HepG2 (cell line): ENCODE measurements around the gene FAM131C. TPM values are rescaled to one million over a fixed set of nuclear protein-coding genes. Genes with fewer than 3 reads are reported as not detected.

Experiments
- ATF7 ChIP-seq, 2 experiments: fragments of 450-650 bp in 1 of 2; sonication (generic) in 1 of 2; formaldehyde crosslinking in 1 of 2; IDR thresholded peaks; 2 replicates each; pipeline versions ENCODE4 v1.4.0 to v1.6.1; 2016 to 2020; ENCODE audit warnings: antibody characterized with exemption in 1 of 2, mild to moderate bottlenecking in 1 of 2, missing genetic modification reagents in 1 of 2
- CBX1 ChIP-seq: IDR thresholded peaks from one replicate; pipeline ENCODE4 v1.6.1; 2016; ENCODE audit warnings: antibody characterized with exemption, low read depth
- FOXO1 ChIP-seq: sonication (generic); formaldehyde crosslinking; IDR thresholded peaks from 2 replicates; pipeline ENCODE4 v1.4.0; 2020; ENCODE audit warnings: missing genetic modification reagents
- GABPA ChIP-seq, 2 experiments: IDR thresholded peaks; 2 replicates each; pipeline ENCODE4 v1.6.1; 2011 to 2016; ENCODE audit warnings: low read depth in 2 of 2, low read length in 1 of 2, missing biosample characterization in 1 of 2, missing genetic modification characterization in 1 of 2
- HIC2 ChIP-seq: sonication (generic); formaldehyde crosslinking; IDR thresholded peaks from 2 replicates; pipeline ENCODE4 v1.9.0; 2022; ENCODE audit warnings: low read depth, missing genetic modification reagents
- HNRNPL ChIP-seq: fragments of 200-400 bp; formaldehyde crosslinking; IDR thresholded peaks from 2 replicates; pipeline ENCODE4 v1.6.1; 2017; ENCODE audit warnings: mild to moderate bottlenecking, low read depth, low read length
- HOXA5 ChIP-seq: sonication (generic); formaldehyde crosslinking; IDR thresholded peaks from 2 replicates; pipeline ENCODE4 v1.4.0; 2020; ENCODE audit warnings: missing genetic modification reagents
- MAZ ChIP-seq, 2 experiments: sonication (generic) in 1 of 2; formaldehyde crosslinking in 1 of 2; IDR thresholded peaks; 2 replicates each; pipeline versions ENCODE4 v1.5.0 to v1.6.1; 2012 to 2020; ENCODE audit warnings: low read depth in 2 of 2, mild to moderate bottlenecking in 2 of 2, borderline replicate concordance in 1 of 2, improper control_type of control experiment in 1 of 2, low read length in 1 of 2, missing genetic modification reagents in 1 of 2, moderate library complexity in 1 of 2
- MYC ChIP-seq: sonication (generic); formaldehyde crosslinking; IDR thresholded peaks from 2 replicates; pipeline ENCODE4 v1.9.0; 2021; ENCODE audit warnings: missing genetic modification reagents, borderline replicate concordance
- NFYB ChIP-seq: sonication (generic); formaldehyde crosslinking; IDR thresholded peaks from 2 replicates; pipeline ENCODE4 v1.4.0; 2020; ENCODE audit warnings: missing genetic modification reagents
- POGZ ChIP-seq: sonication (generic); formaldehyde crosslinking; IDR thresholded peaks from 2 replicates; pipeline ENCODE4 v1.4.0; 2020; ENCODE audit warnings: mild to moderate bottlenecking, missing genetic modification reagents
- PRPF4 ChIP-seq: fragments of 200-400 bp; formaldehyde crosslinking; IDR thresholded peaks from 2 replicates; pipeline ENCODE4 v1.6.1; 2016; ENCODE audit warnings: low read length, low read depth; ENCODE audit not compliant: poor library complexity, severe bottlenecking
- REL ChIP-seq: sonication (generic); formaldehyde crosslinking; conservative IDR thresholded peaks from 2 replicates; pipeline ENCODE4 v1.8.0; 2022; ENCODE audit warnings: mild to moderate bottlenecking, missing genetic modification reagents, moderate library complexity
- SALL2 ChIP-seq: sonication (generic); formaldehyde crosslinking; IDR thresholded peaks from 2 replicates; pipeline ENCODE4 v1.8.1; 2023; ENCODE audit warnings: mild to moderate bottlenecking, missing genetic modification reagents, inconsistent platforms
- SAP130 ChIP-seq: IDR thresholded peaks from 2 replicates; pipeline ENCODE4 v1.6.1; 2016; ENCODE audit warnings: low read depth
- SETDB1 ChIP-seq: sonication (generic); formaldehyde crosslinking; IDR thresholded peaks from 2 replicates; pipeline ENCODE4 v1.5.1; 2020; ENCODE audit warnings: missing genetic modification reagents, mild to moderate bottlenecking, borderline replicate concordance
- SNRNP70 ChIP-seq: fragments of 200-400 bp; formaldehyde crosslinking; IDR thresholded peaks from 2 replicates; pipeline ENCODE4 v1.6.1; 2017; ENCODE audit warnings: mild to moderate bottlenecking, low read depth, low read length, moderate library complexity
- TGIF2 ChIP-seq: IDR thresholded peaks from 2 replicates; pipeline ENCODE4 v1.6.1; 2016; ENCODE audit warnings: control low read depth, missing compliant biosample characterization
- ZBTB33 ChIP-seq: sonication (generic); formaldehyde crosslinking; IDR thresholded peaks from 2 replicates; pipeline ENCODE4 v1.4.0; 2020; ENCODE audit warnings: missing genetic modification reagents
- ZNF20 ChIP-seq: sonication (generic); formaldehyde crosslinking; IDR thresholded peaks from 2 replicates; pipeline ENCODE4 v1.4.0; 2020; ENCODE audit warnings: mild to moderate bottlenecking, moderate library complexity, missing genetic modification reagents
- ZNF337 ChIP-seq: sonication (generic); formaldehyde crosslinking; IDR thresholded peaks from 2 replicates; pipeline ENCODE4 v1.5.1; 2020; ENCODE audit warnings: missing genetic modification reagents, low read depth, mild to moderate bottlenecking, borderline replicate concordance
- ZSCAN31 ChIP-seq: sonication (generic); formaldehyde crosslinking; IDR thresholded peaks from 2 replicates; pipeline ENCODE4 v1.5.0; 2020; ENCODE audit warnings: low read depth, mild to moderate bottlenecking, missing genetic modification reagents
- polyA plus RNA-seq, 8 experiments: library from polyadenylated mRNA; depleted of rRNA in 3 of 8; stranded (reverse) in 7 of 8; unstranded in 1 of 8; fragments of >200 nt; fragmentation: Illumina TruSeq in 4 of 8; extraction: Trizol in 4 of 8; gene quantifications; 2 replicates each; pipeline versions ENCODE4 v1.2.1 to v1.2.3, GENCODE V29; 2011 to 2016; ENCODE audit warnings: low read depth in 4 of 8, missing spikeins in 1 of 8, mixed read lengths in 1 of 8; ENCODE audit not compliant: insufficient read depth in 1 of 8
- total RNA-seq, 5 experiments: library from RNA; depleted of rRNA; stranded (reverse); fragments of >200 nt; fragmentation: Illumina TruSeq; extraction: Trizol; gene quantifications; 2 replicates each; pipeline ENCODE4 v1.2.3, GENCODE V29; 2016; ENCODE audit warnings: low read depth in 1 of 5
- TF ChIP-seq, protein P1 (sequence below): IDR thresholded peaks from 2 replicates; pipeline ENCODE4 v1.6.1; 2016; ENCODE audit warnings: mild to moderate bottlenecking

FAM131C gene
- total and polyA plus RNA-seq, 2 of the 13 experiments (the other 11 are each of a cell fraction or from before 2014, with no cell fraction given): 0.07 TPM; not detected in 1

DNA sequence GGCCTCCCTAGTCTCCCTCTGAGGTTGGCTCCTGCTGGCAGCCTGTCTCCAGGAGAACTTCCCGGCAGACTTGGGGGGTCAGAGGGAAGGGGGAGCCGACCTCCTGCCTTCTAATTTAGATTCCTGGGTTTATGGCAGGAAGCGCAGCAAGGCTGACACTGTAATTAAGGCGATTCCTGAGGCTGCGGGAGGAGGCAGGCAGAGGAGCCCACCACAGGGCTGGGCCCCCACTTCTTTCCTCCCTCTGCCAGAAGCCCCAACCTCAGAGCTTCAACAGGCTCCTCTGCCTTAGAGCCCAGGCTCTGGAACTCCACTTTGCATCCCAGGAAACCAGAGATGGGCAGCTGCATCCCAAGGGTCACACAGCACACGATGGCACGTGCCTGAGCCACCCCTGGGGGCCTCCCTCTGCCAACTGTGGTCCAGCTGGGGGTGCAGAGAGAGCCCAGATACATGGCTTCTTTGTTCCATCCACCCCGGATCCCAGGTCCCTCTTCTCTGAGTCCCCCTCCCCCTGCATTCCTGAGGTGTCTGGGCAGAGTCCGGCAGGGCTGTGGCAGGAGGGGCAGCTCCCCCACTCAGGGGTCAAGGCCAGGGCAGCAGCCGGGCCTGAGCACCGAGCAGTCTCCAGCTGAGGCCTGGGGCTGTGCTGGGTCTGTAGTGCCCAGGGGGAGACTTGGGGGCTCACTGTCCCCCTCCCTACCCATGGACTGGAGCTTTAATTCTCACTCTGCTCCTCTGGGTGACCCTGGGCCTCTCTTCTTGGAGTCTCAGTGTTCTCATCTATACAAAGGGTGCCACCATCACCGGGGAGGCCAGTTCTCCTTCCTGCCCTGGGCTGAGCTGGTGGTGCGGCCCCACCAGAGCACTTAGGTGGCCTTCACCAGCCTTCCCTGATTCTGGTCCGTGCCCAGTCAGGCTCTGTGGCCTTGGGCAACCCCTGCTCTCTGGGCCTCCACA lies 39.4 kb upstream of the FAM131C start (continued):
- no peak for TF ChIP-seq PRPF4
- no peak for TF ChIP-seq REL (CRISPR knock-in tag)
- no peak for TF ChIP-seq HOXA5
- peak; percentile 98 for TF ChIP-seq HNRNPL
- no peak for TF ChIP-seq ZNF337 (CRISPR knock-in tag)
- no peak for TF ChIP-seq SNRNP70
- TF ChIP-seq HIC2 (CRISPR knock-in tag): peak; percentile 95
- no peak for TF ChIP-seq NFYB
- peak; percentile 67; the same call in 1 of the 2 replicates for TF ChIP-seq MYC (CRISPR knock-in tag)
- TF ChIP-seq SAP130 (CRISPR knock-in tag): peak; percentile 64
- no peak for TF ChIP-seq ATF7 (IDR thresholded peaks at IDR 0.05)
- no peak; the same call in 1 of the 2 replicates for TF ChIP-seq ATF7 (CRISPR knock-in tag; IDR thresholded peaks at IDR 0.05)
- TF ChIP-seq GABPA (IDR thresholded peaks at IDR 0.05; ENCODE audit: low read depth, low read length): no peak
- no peak for TF ChIP-seq GABPA (CRISPR knock-in tag; IDR thresholded peaks at IDR 0.05; ENCODE audit: low read depth)
- TF ChIP-seq ZSCAN31 (CRISPR knock-in tag): 0 out of 2 replicates have a peak, but pooled peaks have one; percentile 36
- TF ChIP-seq ZNF20 (CRISPR knock-in tag): no peak
- peak; percentile 89 for TF ChIP-seq MAZ (IDR thresholded peaks at IDR 0.05; ENCODE audit: borderline replicate concordance, low read depth, low read length)
- peak; percentile 76 for TF ChIP-seq MAZ (CRISPR knock-in tag; IDR thresholded peaks at IDR 0.05; ENCODE audit: low read depth)
- TF ChIP-seq, protein P1, sequence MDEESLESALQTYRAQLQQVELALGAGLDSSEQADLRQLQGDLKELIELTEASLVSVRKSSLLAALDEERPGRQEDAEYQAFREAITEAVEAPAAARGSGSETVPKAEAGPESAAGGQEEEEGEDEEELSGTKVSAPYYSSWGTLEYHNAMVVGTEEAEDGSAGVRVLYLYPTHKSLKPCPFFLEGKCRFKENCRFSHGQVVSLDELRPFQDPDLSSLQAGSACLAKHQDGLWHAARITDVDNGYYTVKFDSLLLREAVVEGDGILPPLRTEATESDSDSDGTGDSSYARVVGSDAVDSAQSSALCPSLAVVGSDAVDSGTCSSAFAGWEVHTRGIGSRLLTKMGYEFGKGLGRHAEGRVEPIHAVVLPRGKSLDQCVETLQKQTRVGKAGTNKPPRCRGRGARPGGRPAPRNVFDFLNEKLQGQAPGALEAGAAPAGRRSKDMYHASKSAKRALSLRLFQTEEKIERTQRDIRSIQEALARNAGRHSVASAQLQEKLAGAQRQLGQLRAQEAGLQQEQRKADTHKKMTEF (CRISPR knock-in tag): peak; percentile 63; the same call in 1 of the 2 replicates
- TF ChIP-seq CBX1: no peak
- TF ChIP-seq SETDB1 (CRISPR knock-in tag): no peak
- TF ChIP-seq SALL2 (CRISPR knock-in tag): no peak
- peak; percentile 40; the same call in 1 of the 2 replicates for TF ChIP-seq POGZ (CRISPR knock-in tag)
- TF ChIP-seq FOXO1: peak; percentile 37; the same call in 1 of the 2 replicates
- TF ChIP-seq TGIF2: no peak
- peak; percentile 67 for TF ChIP-seq ZBTB33 (CRISPR knock-in tag)
